COR-L47 (cell line): ENCODE data around the gene AAMP.
"Not testable (repeated sequence)": the region's sequence is repeated elsewhere in the genome, so short reads cannot be mapped to it uniquely, and the experiment has no call there.

Source experiments
- DNase-seq: peaks from one replicate; lab custom pipeline; 2025; lab: John Stamatoyannopoulos, UW

AAMP gene

GRCh38 chr2:218269900-218270720 is at the start of gene AAMP, which contains the start of gene PNKD:
Gene AAMP, minus strand, starts transcription at chr2:218270137. Its CDS starts 51 bp downstream, at chr2:218270086.
Gene PNKD, plus strand, starts transcription at chr2:218270519. Its CDS starts 17 bp downstream, at chr2:218270536.
- peak; percentile 99 for DNase-seq

- DNase-seq, result no peak
Observed at GRCh38 chr2:218318241-218318640, 48.3 kb upstream of the AAMP start.

GRCh38 chr2:218317835-218318234 is 47.9 kb upstream of the AAMP start:
- DNase-seq, result no peak

GRCh38 chr2:218317303-218317630 is 47.3 kb upstream of the AAMP start:
- no peak for DNase-seq

GRCh38 chr2:218315397-218315796 is 45.5 kb upstream of the AAMP start:
- DNase-seq, result no peak

GRCh38 chr2:218314764-218315163 is 44.8 kb upstream of the AAMP start:
- not testable (repeated sequence) for DNase-seq

- no peak for DNase-seq
Observed at GRCh38 chr2:218313356-218313755, 43.4 kb upstream of the AAMP start.

GRCh38 chr2:218312267-218312756 is 42.4 kb upstream of the AAMP start:
- no peak for DNase-seq

GRCh38 chr2:218311541-218312266 is 41.8 kb upstream of the AAMP start:
- not testable (repeated sequence) for DNase-seq

- no peak for DNase-seq
Observed at GRCh38 chr2:218310853-218311540, 41.1 kb upstream of the AAMP start.

- no peak for DNase-seq
Observed at GRCh38 chr2:218307415-218308090, 37.6 kb upstream of the AAMP start.

- DNase-seq, result no peak
Observed at GRCh38 chr2:218306184-218306920, 36.4 kb upstream of the AAMP start.

GRCh38 chr2:218305383-218305782 is 35.4 kb upstream of the AAMP start:
- no peak for DNase-seq

- DNase-seq, result peak; percentile 88
Observed at GRCh38 chr2:218301176-218301819, 31.4 kb upstream of the AAMP start.

- no peak for DNase-seq
Observed at GRCh38 chr2:218300141-218300540, 30.2 kb upstream of the AAMP start.

- DNase-seq, result no peak
Observed at GRCh38 chr2:218298314-218298875, 28.5 kb upstream of the AAMP start.

GRCh38 chr2:218296847-218297246 is 26.9 kb upstream of the AAMP start:
- DNase-seq, result no peak

- DNase-seq, result no peak
Observed at GRCh38 chr2:218296200-218296599, 26.3 kb upstream of the AAMP start.

GRCh38 chr2:218295029-218295428 is 25.1 kb upstream of the AAMP start:
- no peak for DNase-seq

- no peak for DNase-seq
Observed at GRCh38 chr2:218294430-218295022, 24.6 kb upstream of the AAMP start.
